GM19372 (cell line): ENCODE measurements around the gene CPNE8.
"Not testable (repeated sequence)": the region's sequence is repeated elsewhere in the genome, so short reads cannot be mapped to it uniquely, and the experiment has no call there.

ENCODE experiments used
- ATAC-seq: cut with Tn5 transposase; IDR thresholded peaks from one replicate; pipeline ENCODE4 v1.9.1; 2021; ENCODE audit warnings: mild to moderate bottlenecking, low read depth, moderate library complexity; ENCODE audit not compliant: unreplicated experiment

Gene CPNE8

GRCh38 chr12:38744041-38744440, 161.3 kb downstream of the CPNE8 start:
- no peak for ATAC-seq

GRCh38 chr12:38742496-38742895, 162.9 kb downstream of the CPNE8 start:
- ATAC-seq: not testable (repeated sequence)

- ATAC-seq: no peak
Observed at GRCh38 chr12:38736821-38737220, 168.6 kb downstream of the CPNE8 start.

GRCh38 chr12:38732761-38733160, 172.6 kb downstream of the CPNE8 start:
- ATAC-seq: no peak

GRCh38 chr12:38728894-38729293, 176.5 kb downstream of the CPNE8 start:
- no peak for ATAC-seq

GRCh38 chr12:38721611-38722252, 183.7 kb downstream of the CPNE8 start:
- no peak for ATAC-seq

GRCh38 chr12:38720661-38721060, 184.7 kb downstream of the CPNE8 start:
- no peak for ATAC-seq

GRCh38 chr12:38713294-38713693, 192.1 kb downstream of the CPNE8 start:
- no peak for ATAC-seq

- peak; percentile 82 for ATAC-seq
Observed at GRCh38 chr12:38711054-38711453, 194.3 kb downstream of the CPNE8 start.

GRCh38 chr12:38708466-38708865, 196.9 kb downstream of the CPNE8 start:
- ATAC-seq: no peak

- no peak for ATAC-seq
Observed at GRCh38 chr12:38707648-38708047, 197.7 kb downstream of the CPNE8 start.

GRCh38 chr12:38697289-38697688, 208.1 kb downstream of the CPNE8 start:
- no peak for ATAC-seq

- ATAC-seq: no peak
Observed at GRCh38 chr12:38695057-38695456, 210.3 kb downstream of the CPNE8 start.

- ATAC-seq: no peak
Observed at GRCh38 chr12:38691164-38691563, 214.2 kb downstream of the CPNE8 start.

- no peak for ATAC-seq
Observed at GRCh38 chr12:38690646-38691045, 214.7 kb downstream of the CPNE8 start.

- no peak for ATAC-seq
Observed at GRCh38 chr12:38689704-38690103, 215.7 kb downstream of the CPNE8 start.

- ATAC-seq: no peak
Observed at GRCh38 chr12:38689195-38689594, 216.2 kb downstream of the CPNE8 start.

- no peak for ATAC-seq
Observed at GRCh38 chr12:38682521-38682920, 222.9 kb downstream of the CPNE8 start.

- no peak for ATAC-seq
Observed at GRCh38 chr12:38669530-38669929, 235.9 kb downstream of the CPNE8 start.

GRCh38 chr12:38669081-38669480, 236.3 kb downstream of the CPNE8 start:
- ATAC-seq: no peak

- no peak for ATAC-seq
Observed at GRCh38 chr12:38666425-38666824, 239.0 kb downstream of the CPNE8 start.

- ATAC-seq: no peak
Observed at GRCh38 chr12:38664661-38665269, 240.6 kb downstream of the CPNE8 start.
